ENCODE results near the gene ZSCAN10. TPM values are rescaled to one million over a fixed set of nuclear protein-coding genes. Genes with fewer than 3 reads are reported as not detected.
A peak's percentile ranks its signal among the peaks of the same experiment; 100 is the strongest.
"Not testable (repeated sequence)": the region's sequence is repeated elsewhere in the genome, so short reads cannot be mapped to it uniquely, and the experiment has no call there.

Gene ZSCAN10
- total RNA-seq, 1 donor from 2014 or later: not detected

DNA sequence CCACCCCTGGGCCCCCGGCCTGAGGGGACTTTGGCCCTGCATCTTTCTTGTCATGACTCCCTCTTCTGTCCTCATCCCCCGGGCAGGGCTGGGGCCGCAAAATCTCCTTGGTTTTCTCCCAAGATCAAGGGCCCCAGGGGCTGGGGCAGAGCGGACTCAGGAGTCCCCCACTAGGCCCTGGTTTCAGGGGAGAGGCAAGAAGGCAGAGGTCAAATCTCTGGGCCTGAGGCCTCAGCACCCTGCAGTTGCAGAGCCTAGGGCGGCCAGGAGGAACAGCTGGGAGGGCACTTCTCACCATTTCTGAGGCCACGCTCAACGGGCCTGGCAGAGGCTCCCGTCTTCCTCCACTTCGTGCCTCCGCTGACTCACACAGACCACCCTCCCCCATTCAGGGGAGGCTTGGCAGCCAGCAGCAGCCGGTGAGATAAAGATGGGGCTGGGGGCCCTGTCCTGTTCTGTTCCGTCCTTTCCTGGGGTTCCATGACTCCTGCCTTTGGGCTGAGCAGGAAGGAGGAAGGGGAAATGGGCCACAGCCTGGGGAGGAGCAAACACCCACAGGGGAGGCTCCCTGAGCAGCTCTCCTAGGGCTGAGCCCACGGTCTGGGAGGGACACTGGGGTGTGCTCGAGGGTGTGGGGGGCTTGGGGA is 12.4 kb downstream of the ZSCAN10 start:
- DNase-seq: no peak
- peak; percentile 63 for ATAC-seq
- peaks cover 24% of the 10 kb centered on the region for H3K4me1 ChIP-seq
- peak overlapping the region; percentile 49 for H3K4me3 ChIP-seq
- H3K27ac ChIP-seq: peak overlapping the region; percentile 81
- no peaks in the 10 kb centered on the region for H3K36me3 ChIP-seq
- TF ChIP-seq, protein P1, sequence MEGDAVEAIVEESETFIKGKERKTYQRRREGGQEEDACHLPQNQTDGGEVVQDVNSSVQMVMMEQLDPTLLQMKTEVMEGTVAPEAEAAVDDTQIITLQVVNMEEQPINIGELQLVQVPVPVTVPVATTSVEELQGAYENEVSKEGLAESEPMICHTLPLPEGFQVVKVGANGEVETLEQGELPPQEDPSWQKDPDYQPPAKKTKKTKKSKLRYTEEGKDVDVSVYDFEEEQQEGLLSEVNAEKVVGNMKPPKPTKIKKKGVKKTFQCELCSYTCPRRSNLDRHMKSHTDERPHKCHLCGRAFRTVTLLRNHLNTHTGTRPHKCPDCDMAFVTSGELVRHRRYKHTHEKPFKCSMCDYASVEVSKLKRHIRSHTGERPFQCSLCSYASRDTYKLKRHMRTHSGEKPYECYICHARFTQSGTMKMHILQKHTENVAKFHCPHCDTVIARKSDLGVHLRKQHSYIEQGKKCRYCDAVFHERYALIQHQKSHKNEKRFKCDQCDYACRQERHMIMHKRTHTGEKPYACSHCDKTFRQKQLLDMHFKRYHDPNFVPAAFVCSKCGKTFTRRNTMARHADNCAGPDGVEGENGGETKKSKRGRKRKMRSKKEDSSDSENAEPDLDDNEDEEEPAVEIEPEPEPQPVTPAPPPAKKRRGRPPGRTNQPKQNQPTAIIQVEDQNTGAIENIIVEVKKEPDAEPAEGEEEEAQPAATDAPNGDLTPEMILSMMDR (IDR thresholded peaks at IDR 0.05): no peak
- intact Hi-C loops (cut with DNase I): no loop called here
- H3K9me3 ChIP-seq: no peaks in the 10 kb centered on the region
- no peaks in the 10 kb centered on the region for H3K27me3 ChIP-seq

DNA sequence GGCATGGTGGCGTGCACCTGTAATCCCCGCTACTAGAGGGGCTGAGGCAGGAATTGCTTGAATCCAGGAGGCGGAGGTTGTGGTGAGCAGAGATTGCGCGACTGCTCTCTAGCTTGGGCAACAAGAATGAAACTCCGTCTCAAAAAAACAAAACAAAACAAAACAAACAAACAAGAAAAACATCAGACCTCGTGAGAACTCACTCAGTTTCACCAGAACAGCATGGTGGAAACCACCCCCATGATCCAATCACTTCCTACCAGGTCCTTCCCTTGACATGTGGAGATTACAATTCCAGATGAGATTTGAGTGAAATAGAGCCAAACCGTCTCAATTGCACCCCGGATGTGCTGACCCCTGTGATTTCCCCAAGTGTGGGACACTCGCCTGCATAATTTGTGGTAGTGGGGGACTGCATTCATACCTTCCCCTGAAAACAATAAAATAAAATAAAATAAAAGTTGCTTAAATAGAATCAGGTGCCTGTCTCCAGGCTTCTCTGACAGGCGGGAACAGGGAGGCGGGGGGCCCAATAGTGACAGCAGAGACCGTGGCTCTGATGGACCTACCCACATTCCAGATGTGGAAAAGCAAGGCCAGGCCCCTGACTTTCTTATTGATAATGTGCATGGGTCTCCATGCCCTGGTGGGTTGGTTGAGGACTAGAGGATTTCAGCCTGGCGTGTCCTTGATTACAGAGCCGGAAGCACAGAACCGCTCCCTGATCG is 13.1 kb downstream of the ZSCAN10 start:
- Histone ChIP-seq H3K36me3 (no peaks in the 10 kb centered on the region), H3K9me3 (no peaks in the 10 kb centered on the region), H3K4me1 (peaks cover 24% of the 10 kb centered on the region), H3K27me3 (no peaks in the 10 kb centered on the region), H3K27ac (peak overlapping the region; percentile 81), H3K4me3 (peak overlapping the region; percentile 49)
- ATAC-seq (no peak), DNase-seq (no peak)
- intact Hi-C loops (cut with DNase I): no loop called here
- TF ChIP-seq, protein P1 (IDR thresholded peaks at IDR 0.05): no peak

DNA sequence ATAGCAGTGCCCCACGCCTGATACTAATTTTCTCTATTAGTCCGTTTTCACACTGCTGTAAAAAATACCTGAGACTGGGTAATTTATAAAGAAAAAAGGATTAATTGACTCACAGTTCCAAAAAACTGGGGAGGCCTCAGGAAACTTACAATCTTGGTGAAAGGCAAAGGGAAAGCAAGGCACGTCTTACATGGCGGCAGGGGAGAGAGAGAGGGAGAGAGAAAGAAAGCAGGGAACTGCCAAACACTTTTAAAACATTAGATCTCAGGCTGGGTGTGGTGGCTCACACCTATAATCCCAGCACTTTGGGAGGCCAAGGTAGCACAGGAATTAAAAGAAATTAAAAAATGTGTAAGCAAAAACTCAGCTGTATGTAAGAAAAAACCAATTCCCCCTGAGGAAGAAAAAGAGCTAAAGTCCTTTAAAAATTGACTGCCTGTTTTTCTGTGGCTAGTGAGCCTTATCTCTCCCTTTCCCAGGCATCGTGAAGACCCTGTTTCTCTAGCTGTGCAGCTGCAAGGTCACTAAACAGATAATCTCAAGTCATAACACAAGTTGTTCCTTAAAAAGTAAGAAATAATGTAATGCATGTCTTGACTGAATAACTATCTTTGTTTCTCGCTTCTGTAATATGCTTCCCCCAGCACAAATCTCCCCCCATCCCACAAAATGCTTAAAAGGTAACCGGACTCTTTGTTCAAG is 14.0 kb downstream of the ZSCAN10 start:
- peaks cover 24% of the 10 kb centered on the region for H3K4me1 ChIP-seq
- no peak for ATAC-seq
- DNase-seq: no peak
- no peaks in the 10 kb centered on the region for H3K27me3 ChIP-seq
- intact Hi-C loops (cut with DNase I): no loop called here
- H3K27ac ChIP-seq: no peak overlapping the region
- H3K36me3 ChIP-seq: no peaks in the 10 kb centered on the region
- TF ChIP-seq, protein P1 (IDR thresholded peaks at IDR 0.05): no peak
- H3K9me3 ChIP-seq: no peaks in the 10 kb centered on the region
- H3K4me3 ChIP-seq: no peak overlapping the region

DNA sequence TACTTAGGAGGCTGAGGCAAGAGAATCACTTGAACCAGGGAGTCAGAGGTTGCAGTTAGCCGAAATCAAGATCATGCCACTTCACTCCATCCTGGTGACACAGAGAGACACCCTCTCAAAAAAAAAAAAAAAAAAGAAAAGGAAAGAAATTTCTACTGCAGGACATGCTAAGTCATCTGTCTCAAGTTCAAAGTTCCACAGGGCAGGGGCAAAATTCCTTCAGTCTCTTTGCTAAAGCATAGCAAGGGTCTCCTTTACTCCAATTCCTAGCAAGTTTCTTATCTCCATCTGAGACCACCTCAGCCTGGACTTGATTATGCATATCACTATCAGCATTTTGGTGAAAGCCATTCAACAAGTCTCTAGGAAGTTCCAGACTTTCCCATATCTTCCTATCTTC is 14.6 kb downstream of the ZSCAN10 start:
- DNase-seq (no peak), ATAC-seq (no peak)
- Histone ChIP-seq H3K27me3 (no peaks in the 10 kb centered on the region), H3K27ac (no peak overlapping the region), H3K9me3 (no peaks in the 10 kb centered on the region), H3K4me1 (peaks cover 24% of the 10 kb centered on the region), H3K36me3 (no peaks in the 10 kb centered on the region), H3K4me3 (no peak overlapping the region)
- TF ChIP-seq, protein P1 (IDR thresholded peaks at IDR 0.05): no peak
- intact Hi-C loops (cut with DNase I): no loop called here

DNA sequence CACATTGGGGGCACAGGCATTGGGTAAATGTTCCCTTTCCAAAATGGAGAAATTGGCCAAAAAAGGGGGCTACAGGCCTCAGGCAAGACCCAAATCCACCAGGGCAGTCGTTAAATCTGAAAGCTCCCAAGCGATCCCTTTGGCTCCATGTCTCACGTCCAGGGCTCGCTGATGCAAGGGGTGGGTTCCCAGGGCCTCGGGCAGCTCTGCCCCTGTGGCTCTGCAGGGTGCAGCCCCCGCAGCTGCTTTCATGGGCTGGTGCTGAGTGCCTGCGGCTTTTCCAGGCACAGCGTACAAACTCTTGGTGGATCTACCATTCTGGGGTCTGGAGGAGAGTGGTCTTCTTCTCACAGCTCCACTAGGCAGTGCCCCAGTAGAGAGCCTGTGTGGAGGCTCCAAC is 15.7 kb downstream of the ZSCAN10 start:
- H3K27ac ChIP-seq; H3K27me3 ChIP-seq; DNase-seq; H3K4me3 ChIP-seq; intact Hi-C loops (cut with DNase I); H3K36me3 ChIP-seq; ATAC-seq; H3K9me3 ChIP-seq: not testable (repeated sequence)
- peaks cover 18% of the 10 kb centered on the region for H3K4me1 ChIP-seq

DNA sequence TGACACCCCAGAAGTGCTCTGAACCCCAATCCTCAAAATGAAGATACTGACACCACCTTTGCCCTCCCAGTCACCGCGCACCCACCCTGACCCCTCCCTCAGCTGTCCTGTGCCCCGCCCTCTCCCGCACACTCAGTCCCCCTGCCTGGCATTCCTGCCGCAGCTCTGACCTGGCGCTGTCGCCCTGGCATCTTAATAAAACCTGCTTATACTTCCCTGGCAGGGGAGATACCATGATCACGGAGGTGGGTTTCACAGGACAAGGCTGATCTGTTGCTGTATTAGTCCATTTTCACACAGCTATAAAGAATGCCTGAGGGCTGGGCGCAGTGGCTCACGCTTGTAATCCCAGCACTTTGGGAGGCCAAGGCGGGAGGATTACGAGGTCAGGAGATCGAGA is 17.1 kb downstream of the ZSCAN10 start:
- H3K27me3 ChIP-seq; DNase-seq; intact Hi-C loops (cut with DNase I); ATAC-seq; H3K36me3 ChIP-seq; H3K4me3 ChIP-seq; H3K27ac ChIP-seq; H3K4me1 ChIP-seq; H3K9me3 ChIP-seq: not testable (repeated sequence)

Data from upper lobe of right lung (tissue), 1 donor.